H9 (cell line): ENCODE data around the gene CPHXL2. TPM values are rescaled to one million over a fixed set of nuclear protein-coding genes. Genes with fewer than 3 reads are reported as not detected.

Source experiments
- DNase-seq: peaks from one replicate; pipeline ENCODE4 v3.0.0-alpha.2; 2017
- H2AFZ ChIP-seq: one replicate; pipeline ENCODE4 v1.6.1; 2013; ENCODE audit warnings: mild to moderate bottlenecking, low read length, control low read depth, moderate library complexity
- H2AK5ac ChIP-seq: 2 replicates; pipeline ENCODE4 v1.6.1; 2013; ENCODE audit warnings: low read length, control low read depth, mixed read lengths; ENCODE audit not compliant: insufficient read length
- H2BK120ac ChIP-seq: one replicate; pipeline ENCODE4 v1.6.1; 2013; ENCODE audit warnings: low read depth, mild to moderate bottlenecking, low read length, control low read depth, inconsistent platforms; ENCODE audit not compliant: poor library complexity, severe bottlenecking
- H2BK12ac ChIP-seq: 2 replicates; pipeline ENCODE4 v1.6.1; 2013; ENCODE audit warnings: low read length, control low read depth, mixed read lengths, low read depth; ENCODE audit not compliant: insufficient read length
- H2BK15ac ChIP-seq: 2 replicates; pipeline ENCODE4 v1.6.1; 2013; ENCODE audit warnings: low read depth, low read length, control low read depth
- H2BK20ac ChIP-seq: one replicate; pipeline ENCODE4 v1.6.1; 2013; ENCODE audit warnings: low read depth, mild to moderate bottlenecking, low read length, control low read depth, inconsistent platforms; ENCODE audit not compliant: poor library complexity, severe bottlenecking
- H2BK5ac ChIP-seq: 2 replicates; pipeline ENCODE4 v1.6.1; 2013; ENCODE audit warnings: low read length, control low read depth, mixed read lengths; ENCODE audit not compliant: insufficient read length
- H3K14ac ChIP-seq: 2 replicates; pipeline ENCODE4 v1.6.1; 2013; ENCODE audit warnings: low read length, control low read depth; ENCODE audit not compliant: insufficient read depth
- H3K18ac ChIP-seq: 2 replicates; pipeline ENCODE4 v1.6.1; 2013; ENCODE audit warnings: low read depth, mild to moderate bottlenecking, mixed read lengths, low read length, control low read depth; ENCODE audit not compliant: insufficient read length
- H3K23ac ChIP-seq: 2 replicates; pipeline ENCODE4 v1.6.1; 2013; ENCODE audit warnings: low read length, control low read depth, mixed read lengths, low read depth; ENCODE audit not compliant: insufficient read length
- H3K23me2 ChIP-seq: 2 replicates; pipeline ENCODE4 v1.6.1; 2013; ENCODE audit warnings: low read depth, mild to moderate bottlenecking, mixed read lengths, low read length, control low read depth; ENCODE audit not compliant: insufficient read length, poor library complexity, severe bottlenecking
- H3K27ac ChIP-seq: 2 replicates; pipeline ENCODE4 v1.5.1; 2013; ENCODE audit warnings: low read length, control low read depth, mixed read lengths, low read depth; ENCODE audit not compliant: insufficient read length
- H3K27me3 ChIP-seq: 2 replicates; pipeline ENCODE4 v1.6.1; 2013; ENCODE audit warnings: low read length, control low read depth, inconsistent platforms; ENCODE audit not compliant: insufficient read depth
- H3K4ac ChIP-seq: 2 replicates; pipeline ENCODE4 v1.6.1; 2013; ENCODE audit warnings: low read depth, mild to moderate bottlenecking, control low read depth, inconsistent platforms, low read length, moderate library complexity
- H3K4me1 ChIP-seq: 2 replicates; pipeline ENCODE4 v1.6.1; 2013; ENCODE audit warnings: low read length, control low read depth, inconsistent platforms; ENCODE audit not compliant: insufficient read depth
- H3K4me2 ChIP-seq: 2 replicates; pipeline ENCODE4 v1.6.1; 2013; ENCODE audit warnings: low read length, control low read depth, mixed read lengths; ENCODE audit not compliant: insufficient read length, insufficient read depth
- H3K56ac ChIP-seq: 2 replicates; pipeline ENCODE4 v1.6.1; 2013; ENCODE audit warnings: low read depth, mild to moderate bottlenecking, mixed read lengths, low read length, control low read depth; ENCODE audit not compliant: insufficient read length
- H3K79me1 ChIP-seq: 2 replicates; pipeline ENCODE4 v1.6.1; 2013; ENCODE audit warnings: low read depth, mild to moderate bottlenecking, moderate library complexity, low read length, control low read depth, inconsistent platforms; ENCODE audit not compliant: insufficient read depth, poor library complexity, severe bottlenecking
- H3K79me2 ChIP-seq: 2 replicates; pipeline ENCODE4 v1.6.1; 2013; ENCODE audit warnings: low read length, control low read depth, inconsistent platforms; ENCODE audit not compliant: insufficient read depth
- H3K9ac ChIP-seq: 2 replicates; pipeline ENCODE4 v1.6.1; 2013; ENCODE audit warnings: low read length, control low read depth, mixed read lengths; ENCODE audit not compliant: insufficient read length; ENCODE audit errors: extremely low read depth
- H3K9me3 ChIP-seq: one replicate; pipeline ENCODE4 v1.6.1; 2013; ENCODE audit warnings: low read depth, low read length, inconsistent platforms; ENCODE audit not compliant: control insufficient read depth
- H3T11ph ChIP-seq: one replicate; pipeline ENCODE4 v1.6.1; 2013; ENCODE audit warnings: mild to moderate bottlenecking, low read length, control low read depth, inconsistent platforms
- H4K20me1 ChIP-seq: one replicate; pipeline ENCODE4 v1.6.1; 2013; ENCODE audit not compliant: control insufficient read depth, insufficient read length, insufficient read depth
- H4K5ac ChIP-seq: 2 replicates; pipeline ENCODE4 v1.6.1; 2013; ENCODE audit warnings: low read depth, mild to moderate bottlenecking, mixed read lengths, low read length, control low read depth; ENCODE audit not compliant: insufficient read length
- H4K8ac ChIP-seq: replicated peaks from 2 replicates; pipeline ENCODE4 v1.6.1; 2013; ENCODE audit warnings: low read length, control low read depth, mixed read lengths, low read depth; ENCODE audit not compliant: insufficient read length
- H4K91ac ChIP-seq: 2 replicates; pipeline ENCODE4 v1.6.1; 2013; ENCODE audit warnings: low read depth, mild to moderate bottlenecking, moderate library complexity, mixed read lengths, low read length, control low read depth; ENCODE audit not compliant: insufficient read length
- H3K27ac Mint-ChIP-seq, 3 experiments: 2 replicates in 2 of 3; 3 replicates in 1 of 3; pipeline ENCODE4 v1.8.0; 2020 to 2021; ENCODE audit warnings: mixed read lengths in 3 of 3, mild to moderate bottlenecking in 1 of 3, moderate library complexity in 1 of 3
- H3K27me3 Mint-ChIP-seq: 2 replicates; pipeline ENCODE4 v1.8.0; 2021; ENCODE audit warnings: low read depth, mild to moderate bottlenecking, moderate library complexity, mixed read lengths
- H3K36me3 Mint-ChIP-seq, 3 experiments: 2 replicates in 2 of 3; 3 replicates in 1 of 3; pipeline ENCODE4 v1.8.0; 2020 to 2021; ENCODE audit warnings: low read depth in 3 of 3, mixed read lengths in 3 of 3; ENCODE audit not compliant: insufficient read depth in 1 of 3
- H3K4me1 Mint-ChIP-seq, 2 experiments: 2 replicates each; pipeline ENCODE4 v1.8.0; 2020; ENCODE audit warnings: mixed read lengths in 2 of 2
- H3K4me3 Mint-ChIP-seq, 2 experiments: 2 replicates in 1 of 2; 3 replicates in 1 of 2; pipeline ENCODE4 v1.8.0; 2020 to 2021; ENCODE audit warnings: mild to moderate bottlenecking in 2 of 2, mixed read lengths in 2 of 2, moderate library complexity in 1 of 2
- H3K9me3 Mint-ChIP-seq, 2 experiments: 2 replicates in 1 of 2; 3 replicates in 1 of 2; pipeline ENCODE4 v1.8.0; 2020; ENCODE audit warnings: mild to moderate bottlenecking in 2 of 2, mixed read lengths in 2 of 2, moderate library complexity in 1 of 2
- WGBS: extraction: QIAGEN DNeasy Blood & Tissue Kit; methylation state at CpG from one replicate; pipeline ENCODE4 v1.1.7; 2013; ENCODE audit warnings: missing lambda C conversion rate, low lambda C conversion rate, mixed read lengths; ENCODE audit not compliant: insufficient read length; ENCODE audit errors: extremely low coverage; 5-methylcytosine and 5-hydroxymethylcytosine counted together
- total RNA-seq: library from RNA; stranded (reverse); gene quantifications from 2 replicates; pipeline ENCODE4 v1.2.1, GENCODE V29; 2021
- TF ChIP-seq, protein P1 (sequence below): fragments of 200-600 bp; sonication (generic); conservative IDR thresholded peaks from 3 replicates; pipeline ENCODE4 v1.8.0; 2021; ENCODE audit warnings: antibody characterized with exemption, mild to moderate bottlenecking

The CPHXL2 gene
- total RNA-seq, 1 experiment from 2014 or later = not detected

DNA sequence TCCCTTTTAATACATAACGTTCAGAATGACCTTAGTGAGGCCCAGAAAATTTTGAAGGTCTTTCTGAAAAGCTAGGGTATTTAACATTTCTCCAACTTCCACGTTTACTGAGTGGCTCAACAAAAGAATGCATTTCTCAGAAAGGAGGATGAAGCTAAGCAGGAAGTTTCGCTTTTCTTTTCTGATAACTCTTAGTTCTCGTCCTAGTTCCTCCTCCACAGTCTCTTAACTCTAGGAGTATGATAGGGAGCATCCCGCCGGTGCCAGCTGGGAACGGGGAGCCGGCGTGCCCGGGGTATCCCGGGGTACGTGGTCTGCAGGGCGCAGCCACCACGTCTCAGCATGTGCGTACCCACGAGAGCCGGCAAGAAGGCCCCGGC lies 29.7 kb downstream of the CPHXL2 start:
- Histone ChIP-seq H2AFZ (no peak overlapping the region), H3K27me3 (no peaks in the 10 kb centered on the region), H4K20me1 (no peaks in the 10 kb centered on the region), H2AK5ac (no peak overlapping the region), H4K8ac (no peak overlapping the region), H3K9me3 (no peaks in the 10 kb centered on the region), H3K4ac (no peak overlapping the region), H3K4me1 (no peaks in the 10 kb centered on the region), H4K5ac (no peak overlapping the region), H2BK15ac (no peak overlapping the region), H3K23me2 (peaks cover 4% of the 10 kb centered on the region), H3K23ac (no peak overlapping the region), H3K79me1 (no peaks in the 10 kb centered on the region), H3K79me2 (peaks cover 38% of the 10 kb centered on the region), H4K91ac (no peak overlapping the region), H2BK120ac (no peak overlapping the region), H3K9ac (peak overlapping the region; percentile 96), H2BK12ac (no peak overlapping the region), H3K18ac (peak overlapping the region; percentile 86), H3K56ac (no peak overlapping the region), H2BK20ac (no peak overlapping the region), H2BK5ac (peak overlapping the region; percentile 23), H3T11ph (no peak overlapping the region), H3K14ac (peak overlapping the region; percentile 85), H3K27ac (no peak overlapping the region), H3K4me2 (peak overlapping the region; percentile 99)
- TF ChIP-seq, protein P1, sequence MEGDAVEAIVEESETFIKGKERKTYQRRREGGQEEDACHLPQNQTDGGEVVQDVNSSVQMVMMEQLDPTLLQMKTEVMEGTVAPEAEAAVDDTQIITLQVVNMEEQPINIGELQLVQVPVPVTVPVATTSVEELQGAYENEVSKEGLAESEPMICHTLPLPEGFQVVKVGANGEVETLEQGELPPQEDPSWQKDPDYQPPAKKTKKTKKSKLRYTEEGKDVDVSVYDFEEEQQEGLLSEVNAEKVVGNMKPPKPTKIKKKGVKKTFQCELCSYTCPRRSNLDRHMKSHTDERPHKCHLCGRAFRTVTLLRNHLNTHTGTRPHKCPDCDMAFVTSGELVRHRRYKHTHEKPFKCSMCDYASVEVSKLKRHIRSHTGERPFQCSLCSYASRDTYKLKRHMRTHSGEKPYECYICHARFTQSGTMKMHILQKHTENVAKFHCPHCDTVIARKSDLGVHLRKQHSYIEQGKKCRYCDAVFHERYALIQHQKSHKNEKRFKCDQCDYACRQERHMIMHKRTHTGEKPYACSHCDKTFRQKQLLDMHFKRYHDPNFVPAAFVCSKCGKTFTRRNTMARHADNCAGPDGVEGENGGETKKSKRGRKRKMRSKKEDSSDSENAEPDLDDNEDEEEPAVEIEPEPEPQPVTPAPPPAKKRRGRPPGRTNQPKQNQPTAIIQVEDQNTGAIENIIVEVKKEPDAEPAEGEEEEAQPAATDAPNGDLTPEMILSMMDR = no peak
- WGBS = no CpG with 5 or more reads among the region's 18 CpGs
- Mint-ChIP-seq H3K4me3 (peak overlapping the region; percentile 95 to 98), H3K4me1 (peaks cover 23 to 28% of the 10 kb centered on the region in 2 experiments), H3K9me3 (no peaks in the 10 kb centered on the region; a peak in 1 of 5 replicates), H3K27me3 (no peaks in the 10 kb centered on the region), H3K27ac (peak overlapping the region; percentile 87 to 98 (median 97); a peak in 6 of 7 replicates), H3K36me3 (peaks cover 22 to 39% (median 30%) of the 10 kb centered on the region in 3 experiments; a peak in 6 of 7 replicates)
- no peak for DNase-seq
